ENCODE data around the gene SLC37A3.

- TF ChIP-seq CTCF (IDR thresholded peaks at IDR 0.05): no peak
- TF ChIP-seq POLR2A (IDR thresholded peaks at IDR 0.05): no peak
These were observed 29.0 kb downstream of the SLC37A3 start for GRCh38 chr7:140369294-140369693.
